B cell (primary cell): ENCODE data around the gene FMNL2. TPM values are rescaled to one million over a fixed set of nuclear protein-coding genes. Genes with fewer than 3 reads are reported as not detected.

Source experiments
- ATAC-seq: fragments of 200-7000 bp; cut with Tn5 transposase; one replicate; pipeline ENCODE4 v1.10.0; 2021; ENCODE audit warnings: low read depth, mild to moderate bottlenecking, moderate number of reproducible peaks, moderate library complexity
- CTCF ChIA-PET: fragments of 350-600 bp; sonication (Branson Sonifier 250); formaldehyde crosslinking; loops from one replicate; lab custom pipeline; 2021; ENCODE audit warnings: antibody characterized with exemption, inconsistent platforms; lab: Charles Lee
- POLR2A ChIA-PET: fragments of 350-600 bp; sonication (Branson Sonifier 250); formaldehyde crosslinking; loops from one replicate; lab custom pipeline; 2021; ENCODE audit warnings: antibody characterized with exemption; lab: Charles Lee
- DNase-seq: peaks from one replicate; pipeline ENCODE4 v3.0.0; 2013
- H2AFZ ChIP-seq: 2 replicates; pipeline ENCODE4 v1.6.1; 2012; ENCODE audit warnings: mild to moderate bottlenecking, low read depth, low read length; ENCODE audit not compliant: insufficient read depth, poor library complexity, severe bottlenecking
- H3K27ac ChIP-seq, 2 donors: 1 replicate in 1 of 2; 2 replicates in 1 of 2; pipeline ENCODE4 v1.5.1; 2012 to 2013; ENCODE audit warnings: low read length in 2 of 2, mild to moderate bottlenecking in 2 of 2, moderate library complexity in 1 of 2
- H3K27me3 ChIP-seq, 4 experiments: fragments of 200-600 bp in 1 of 4; sonication (generic) in 1 of 4; replicated peaks in 1 of 4; 1 replicate in 2 of 4; 2 replicates in 2 of 4; pipeline versions ENCODE4 v1.6.1 to v1.7.0; 2013 to 2016; ENCODE audit warnings: low read length in 3 of 4, mild to moderate bottlenecking in 2 of 4, mixed read lengths in 1 of 4, moderate library complexity in 1 of 4; ENCODE audit not compliant: insufficient read depth in 4 of 4, control insufficient read depth in 3 of 4; ENCODE audit errors: control extremely low read depth in 1 of 4
- H3K36me3 ChIP-seq, 2 experiments: replicated peaks in 1 of 2; 1 replicate in 1 of 2; 2 replicates in 1 of 2; pipeline versions ENCODE4 v1.6.1 to v1.7.1; 2013; ENCODE audit warnings: low read length in 1 of 2; ENCODE audit not compliant: insufficient read depth in 2 of 2, control insufficient read depth in 1 of 2; ENCODE audit errors: control extremely low read depth in 1 of 2, extremely low read depth in 1 of 2
- H3K4me1 ChIP-seq, 2 donors: fragments of 200-600 bp in 1 of 2; sonication (generic) in 1 of 2; 1 replicate in 1 of 2; 2 replicates in 1 of 2; pipeline versions ENCODE4 v1.5.1 to v1.6.1; 2013 to 2017; ENCODE audit warnings: low read length in 2 of 2; ENCODE audit not compliant: control insufficient read depth in 2 of 2, insufficient read depth in 2 of 2
- H3K4me2 ChIP-seq: replicated peaks from 2 replicates; pipeline ENCODE3; 2012; ENCODE audit warnings: mild to moderate bottlenecking, low read depth, low read length; ENCODE audit not compliant: poor library complexity, severe bottlenecking
- H3K4me3 ChIP-seq, 5 experiments: fragments of 200-600 bp in 1 of 5; sonication (generic) in 1 of 5; 1 replicate in 3 of 5; 2 replicates in 2 of 5; pipeline versions ENCODE4 v1.5.1 to v1.7.0; 2011 to 2016; ENCODE audit warnings: low read length in 4 of 5, mild to moderate bottlenecking in 4 of 5, low read depth in 2 of 5, control low read depth in 1 of 5, moderate library complexity in 1 of 5; ENCODE audit not compliant: insufficient read depth in 1 of 5; ENCODE audit errors: control extremely low read depth in 1 of 5, extremely low read depth in 1 of 5
- H3K79me2 ChIP-seq: fragments of 200-600 bp; sonication (generic); one replicate; pipeline ENCODE4 v1.6.0; 2016; ENCODE audit warnings: low read length; ENCODE audit not compliant: control insufficient read depth, insufficient read depth
- H3K9ac ChIP-seq: fragments of 200-600 bp; sonication (generic); 2 replicates; pipeline ENCODE4 v1.6.1; 2017; ENCODE audit warnings: mild to moderate bottlenecking, low read length, moderate library complexity
- H3K9me3 ChIP-seq, 3 donors: one replicate each; pipeline versions ENCODE4 v1.6.1 to v1.7.1; 2013; ENCODE audit warnings: low read length in 2 of 3; ENCODE audit not compliant: control insufficient read depth in 2 of 3, insufficient read depth in 1 of 3; ENCODE audit errors: control extremely low read depth in 1 of 3
- H4K20me1 ChIP-seq: 2 replicates; pipeline ENCODE4 v1.6.0; 2012; ENCODE audit warnings: mild to moderate bottlenecking, low read length; ENCODE audit not compliant: insufficient read depth, control insufficient read depth, poor library complexity, severe bottlenecking
- H3K27ac Mint-ChIP-seq: one replicate; pipeline ENCODE4 v1.8.0; 2021; ENCODE audit warnings: mixed read lengths
- H3K27me3 Mint-ChIP-seq: one replicate; pipeline ENCODE4 v1.8.0; 2021; ENCODE audit warnings: mixed read lengths
- H3K4me1 Mint-ChIP-seq: one replicate; pipeline ENCODE4 v1.8.0; 2021; ENCODE audit warnings: mixed read lengths
- H3K4me3 Mint-ChIP-seq: one replicate; pipeline ENCODE4 v1.8.0; 2021; ENCODE audit warnings: mixed read lengths
- H3K9me3 Mint-ChIP-seq: one replicate; pipeline ENCODE4 v1.8.0; 2022; ENCODE audit warnings: mixed read lengths; ENCODE audit not compliant: insufficient read depth
- EZH2 ChIP-seq: IDR thresholded peaks from 2 replicates; pipeline ENCODE4 v1.6.1; 2012; ENCODE audit warnings: borderline replicate concordance, low read depth, mild to moderate bottlenecking, moderate library complexity, low read length; ENCODE audit not compliant: insufficient read depth, poor library complexity, severe bottlenecking
- WGBS: methylation state at CpG from one replicate; pipeline ENCODE4 v1.1.5; 2013; ENCODE audit warnings: missing lambda C conversion rate; ENCODE audit not compliant: insufficient coverage; 5-methylcytosine and 5-hydroxymethylcytosine counted together
- intact Hi-C: fragments of 100-400 bp; cut with micrococcal nuclease; formaldehyde crosslinking; loops from one replicate; pipeline ENCODE4 v1.10.0; 2022
- polyA plus RNA-seq: library from polyadenylated mRNA; depleted of rRNA; stranded (reverse); fragments of >200 nt; gene quantifications from 2 replicates; pipeline ENCODE4 v1.2.3, GENCODE V29; 2012
- total RNA-seq, 2 donors: library from RNA; stranded (reverse); fragments of 120-200 nt in 1 of 2; gene quantifications; 1 replicate in 1 of 2; 2 replicates in 1 of 2; pipeline versions ENCODE4 v1.2.3 to v1.2.4, GENCODE V29; 2013 to 2022
- TF ChIP-seq, protein P1 (sequence below): fragments of 200-600 bp; IDR thresholded peaks from one replicate; pipeline ENCODE4 v1.8.0; 2022; ENCODE audit warnings: antibody characterized with exemption, mild to moderate bottlenecking

The FMNL2 gene
- total and polyA plus RNA-seq, 2 donors (not counting 1 experiment from before 2014, with no cell fraction given): 0.73 to 8.8 TPM

DNA sequence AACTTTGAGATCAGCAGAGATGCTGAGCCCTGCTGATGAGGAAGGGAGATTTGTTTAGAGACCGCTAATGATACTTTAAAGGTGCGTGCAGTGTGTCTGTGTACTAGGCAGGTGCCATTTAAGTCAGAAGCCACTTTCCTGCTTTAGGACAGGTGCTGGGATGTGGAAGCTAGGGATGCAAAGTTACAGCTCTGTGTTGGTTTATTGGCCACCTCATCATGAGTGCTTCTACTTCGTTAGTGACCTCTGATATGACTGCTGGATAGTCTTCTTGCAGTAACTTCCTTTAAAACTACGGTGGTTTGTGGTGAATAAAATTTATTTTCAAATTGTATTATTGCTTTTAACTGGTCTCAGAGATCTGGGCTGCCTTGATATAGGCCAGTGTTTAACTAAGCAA, 44.1 kb downstream of the FMNL2 start:
- H4K20me1 ChIP-seq: no peaks in the 10 kb centered on the region
- intact Hi-C loops: no loop called here
- no peak for TF ChIP-seq EZH2
- TF ChIP-seq, protein P1, sequence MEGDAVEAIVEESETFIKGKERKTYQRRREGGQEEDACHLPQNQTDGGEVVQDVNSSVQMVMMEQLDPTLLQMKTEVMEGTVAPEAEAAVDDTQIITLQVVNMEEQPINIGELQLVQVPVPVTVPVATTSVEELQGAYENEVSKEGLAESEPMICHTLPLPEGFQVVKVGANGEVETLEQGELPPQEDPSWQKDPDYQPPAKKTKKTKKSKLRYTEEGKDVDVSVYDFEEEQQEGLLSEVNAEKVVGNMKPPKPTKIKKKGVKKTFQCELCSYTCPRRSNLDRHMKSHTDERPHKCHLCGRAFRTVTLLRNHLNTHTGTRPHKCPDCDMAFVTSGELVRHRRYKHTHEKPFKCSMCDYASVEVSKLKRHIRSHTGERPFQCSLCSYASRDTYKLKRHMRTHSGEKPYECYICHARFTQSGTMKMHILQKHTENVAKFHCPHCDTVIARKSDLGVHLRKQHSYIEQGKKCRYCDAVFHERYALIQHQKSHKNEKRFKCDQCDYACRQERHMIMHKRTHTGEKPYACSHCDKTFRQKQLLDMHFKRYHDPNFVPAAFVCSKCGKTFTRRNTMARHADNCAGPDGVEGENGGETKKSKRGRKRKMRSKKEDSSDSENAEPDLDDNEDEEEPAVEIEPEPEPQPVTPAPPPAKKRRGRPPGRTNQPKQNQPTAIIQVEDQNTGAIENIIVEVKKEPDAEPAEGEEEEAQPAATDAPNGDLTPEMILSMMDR: no peak

GRCh38 chr2:152380261-152381055, 45.5 kb downstream of the FMNL2 start:
- intact Hi-C loops: no loop called here
- Histone ChIP-seq H3K9me3 (no peaks in the 10 kb centered on the region), H3K36me3 (no peaks in the 10 kb centered on the region), H3K79me2 (no peaks in the 10 kb centered on the region), H3K27ac (no peak overlapping the region), H3K4me3 (no peak overlapping the region), H2AFZ (no peak overlapping the region), H3K4me1 (no peaks in the 10 kb centered on the region), H3K27me3 (no peaks in the 10 kb centered on the region), H3K9ac (no peak overlapping the region), H3K4me2 (no peak overlapping the region), H4K20me1 (no peaks in the 10 kb centered on the region)
- Mint-ChIP-seq H3K27ac (no peak overlapping the region), H3K4me3 (no peak overlapping the region), H3K9me3 (no peaks in the 10 kb centered on the region), H3K27me3 (no peaks in the 10 kb centered on the region), H3K4me1 (peaks cover 6% of the 10 kb centered on the region)
- DNase-seq: no peak
- CTCF ChIA-PET: no interaction called here
- TF ChIP-seq EZH2: no peak
- TF ChIP-seq, protein P1: no peak
- no peak for ATAC-seq
- 65% methylated on average over 3 of the region's 5 CpGs for WGBS
- POLR2A ChIA-PET: no interaction called here

More for the DNA sequence above, 44.1 kb downstream of the FMNL2 start:
- H3K4me1 ChIP-seq: no peaks in the 10 kb centered on the region
- no peak overlapping the region for H2AFZ ChIP-seq
- no peaks in the 10 kb centered on the region for H3K79me2 ChIP-seq
- H3K4me2 ChIP-seq: no peak overlapping the region
- Mint-ChIP-seq H3K4me3 (no peak overlapping the region), H3K4me1 (peaks cover 4% of the 10 kb centered on the region), H3K27ac (no peak overlapping the region), H3K27me3 (no peaks in the 10 kb centered on the region), H3K9me3 (no peaks in the 10 kb centered on the region)
- no peak overlapping the region for H3K4me3 ChIP-seq
- no peaks in the 10 kb centered on the region for H3K9me3 ChIP-seq
- DNase-seq (no peak), ATAC-seq (no peak)
- no peak overlapping the region for H3K27ac ChIP-seq
- ChIA-PET POLR2A (no interaction called here), CTCF (no interaction called here)
- no peaks in the 10 kb centered on the region for H3K27me3 ChIP-seq
- 89% methylated on average over 2 of the region's 4 CpGs for WGBS
- H3K36me3 ChIP-seq: no peaks in the 10 kb centered on the region
- H3K9ac ChIP-seq: no peak overlapping the region
